Erythroblast (primary cell): ENCODE results near the gene ZFP90.

Source experiments
- GATA1 ChIP-seq: IDR thresholded peaks from 2 replicates; pipeline ENCODE4 v1.6.1; 2011; ENCODE audit warnings: low read depth, mild to moderate bottlenecking, control low read depth, low read length, moderate library complexity
- POLR2A ChIP-seq: IDR thresholded peaks from 2 replicates; pipeline ENCODE4 v1.6.1; 2011; ENCODE audit warnings: mild to moderate bottlenecking, low read length

GRCh38 chr16:68491576-68491950 lies 47.5 kb upstream of the ZFP90 start:
- TF ChIP-seq POLR2A = no peak
- no peak for TF ChIP-seq GATA1
